ENCODE data around the gene GABRB2.
"Not testable (repeated sequence)": the region's sequence is repeated elsewhere in the genome, so short reads cannot be mapped to it uniquely, and the experiment has no call there.

GABRB2 gene

GRCh38 chr5:161385027-161385426, 161.5 kb downstream of the GABRB2 start:
- DNase-seq = no peak

DNA sequence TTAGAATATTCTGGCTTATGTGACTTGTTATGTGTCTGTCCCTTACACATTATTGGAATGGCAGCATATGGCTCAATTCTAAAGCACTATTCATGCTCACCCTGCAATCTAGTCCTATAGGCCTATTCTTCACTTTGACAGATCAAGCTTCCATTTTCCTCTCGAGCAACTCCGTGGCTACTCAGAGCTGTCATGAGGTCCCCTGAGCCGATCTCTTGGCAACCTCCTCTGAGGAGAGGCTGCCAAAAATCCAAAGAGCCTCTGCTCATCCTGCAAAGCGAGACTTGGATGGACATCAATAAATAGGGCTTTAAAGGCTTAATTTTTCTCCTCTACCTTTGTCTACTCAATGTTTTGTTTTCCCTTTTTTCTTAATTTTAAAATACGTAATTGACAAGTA, 163.8 kb downstream of the GABRB2 start:
- DNase-seq = no peak

DNA sequence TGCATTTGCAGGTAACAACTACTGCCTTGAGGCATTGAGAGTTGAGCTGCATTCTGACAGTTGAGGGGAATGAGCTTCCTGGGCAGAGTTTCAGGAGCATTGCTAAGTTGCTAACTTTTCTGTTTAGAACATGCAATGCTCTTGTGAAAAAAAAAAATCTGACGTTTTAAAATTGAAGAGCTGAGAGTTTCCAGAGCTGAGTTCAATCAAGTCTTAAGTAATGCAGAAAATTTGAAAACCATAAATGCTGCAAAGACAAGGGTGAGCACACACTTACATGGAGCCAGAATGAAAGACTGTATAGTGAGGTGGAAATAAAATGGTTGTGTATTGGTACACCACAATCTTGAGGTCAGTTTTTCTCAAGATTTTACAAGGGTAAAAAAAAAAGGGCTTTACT, 166.0 kb downstream of the GABRB2 start:
- DNase-seq = no peak

- DNase-seq = no peak
Measured at GRCh38 chr5:161378701-161379100, 167.8 kb downstream of the GABRB2 start.

- DNase-seq = no peak
Measured at GRCh38 chr5:161376034-161376433, 170.5 kb downstream of the GABRB2 start.

DNA sequence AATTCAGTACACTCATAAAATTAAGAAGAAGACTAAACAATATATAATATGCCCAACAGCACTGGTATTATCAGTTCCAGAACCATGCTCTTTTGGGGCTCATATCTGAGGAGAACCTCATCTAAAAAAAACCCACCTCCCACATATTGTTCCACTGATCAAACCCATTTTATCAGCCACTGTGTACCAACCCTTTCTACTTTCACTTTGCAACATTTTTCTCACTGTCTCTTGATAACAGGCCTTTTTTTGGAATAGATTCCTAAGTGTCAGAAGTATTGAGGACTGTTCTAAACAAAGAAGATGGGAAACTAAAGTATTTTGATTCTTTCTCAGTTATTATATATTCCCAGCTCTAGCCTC, 173.2 kb downstream of the GABRB2 start:
- no peak for DNase-seq

DNA sequence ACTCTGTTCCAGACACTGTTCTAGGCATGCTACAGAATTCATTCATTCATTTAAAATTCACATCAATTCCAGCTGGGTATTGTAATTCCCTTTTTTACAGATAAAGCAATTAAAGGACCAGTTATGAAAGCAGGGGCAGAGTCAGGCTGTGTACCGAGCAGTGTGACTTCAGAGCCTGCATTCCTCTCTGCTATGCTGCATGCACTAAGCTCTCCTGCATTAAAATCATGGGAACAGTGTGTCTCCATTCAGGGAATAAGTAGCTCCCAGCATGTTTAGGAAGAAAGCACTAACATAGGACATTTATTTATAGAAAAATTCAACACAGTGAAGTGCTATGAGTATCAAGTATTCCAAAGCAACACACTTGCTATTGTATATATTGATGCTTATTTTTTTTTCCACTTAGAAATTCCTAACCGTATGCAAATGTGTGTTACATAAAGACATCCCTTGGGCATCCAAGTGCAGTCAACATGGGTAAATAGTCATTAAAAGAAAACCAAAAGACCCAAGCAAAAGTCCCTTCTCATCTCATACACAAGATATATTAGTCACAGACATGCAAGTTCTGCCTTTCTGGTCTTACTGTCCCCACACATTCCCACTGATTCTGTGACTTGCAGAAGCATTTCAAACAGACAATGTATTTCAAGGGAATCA, 173.7 kb downstream of the GABRB2 start:
- no peak for DNase-seq

DNA sequence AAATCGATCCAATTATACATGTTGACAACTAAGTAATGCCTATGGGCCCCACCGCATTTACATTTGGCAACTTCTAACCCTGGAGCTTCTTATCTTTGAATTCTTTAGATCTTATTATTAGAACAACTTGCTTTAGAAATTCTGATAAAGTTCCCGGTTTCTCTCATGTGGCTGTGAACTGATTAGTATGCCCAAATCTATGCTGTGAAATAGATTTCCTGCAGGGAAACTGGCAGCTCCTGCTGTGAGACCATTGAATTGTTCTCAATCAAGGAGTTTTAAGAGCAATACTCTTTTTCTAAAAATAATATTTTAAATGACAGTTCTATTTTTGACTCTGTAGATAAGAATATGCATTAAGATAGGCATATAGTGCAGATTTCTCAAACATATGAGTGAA, 177.5 kb downstream of the GABRB2 start:
- DNase-seq = no peak

DNA sequence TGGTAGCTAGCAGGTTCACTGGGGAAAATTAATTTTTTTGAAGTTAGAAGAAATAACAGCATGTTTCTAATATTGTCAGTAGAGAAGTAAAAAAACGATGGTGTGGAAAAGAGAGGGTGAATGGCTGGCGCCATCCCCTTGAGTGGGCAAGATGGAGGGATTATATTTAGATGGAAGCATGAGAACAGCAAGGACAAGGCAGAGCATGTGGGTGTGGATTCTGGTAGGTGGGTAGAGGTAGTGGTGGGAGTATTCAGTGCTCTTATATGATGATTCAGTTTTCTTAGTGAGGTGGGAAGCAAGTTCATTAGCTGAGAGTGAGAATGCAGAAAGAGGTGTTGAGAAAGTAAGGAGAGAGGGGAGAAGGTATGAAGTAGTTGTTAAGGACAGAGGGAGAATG, 188.1 kb downstream of the GABRB2 start:
- DNase-seq = no peak

GRCh38 chr5:161344234-161344633, 202.3 kb downstream of the GABRB2 start:
- DNase-seq = no peak

DNA sequence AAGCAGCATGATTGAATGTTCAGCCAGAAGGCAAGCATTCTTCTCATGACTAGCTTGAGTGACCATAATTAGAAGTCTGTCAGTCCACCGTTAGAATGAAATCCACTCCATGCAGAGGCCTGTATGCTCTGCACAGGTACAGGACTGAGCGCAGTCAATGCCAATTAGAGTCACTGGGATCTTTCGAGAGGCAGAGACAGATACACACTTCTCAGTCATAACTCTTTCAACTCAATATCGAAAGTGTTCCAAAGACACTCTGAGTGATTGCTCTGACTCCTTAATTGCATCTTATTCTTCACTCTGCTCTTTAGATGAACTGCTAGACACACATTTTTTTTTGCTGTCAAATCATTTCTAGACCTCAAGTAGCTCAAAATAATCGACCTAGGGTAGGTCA, 203.6 kb downstream of the GABRB2 start:
- DNase-seq = no peak

GRCh38 chr5:161340012-161340411, 206.5 kb downstream of the GABRB2 start:
- DNase-seq = no peak

DNA sequence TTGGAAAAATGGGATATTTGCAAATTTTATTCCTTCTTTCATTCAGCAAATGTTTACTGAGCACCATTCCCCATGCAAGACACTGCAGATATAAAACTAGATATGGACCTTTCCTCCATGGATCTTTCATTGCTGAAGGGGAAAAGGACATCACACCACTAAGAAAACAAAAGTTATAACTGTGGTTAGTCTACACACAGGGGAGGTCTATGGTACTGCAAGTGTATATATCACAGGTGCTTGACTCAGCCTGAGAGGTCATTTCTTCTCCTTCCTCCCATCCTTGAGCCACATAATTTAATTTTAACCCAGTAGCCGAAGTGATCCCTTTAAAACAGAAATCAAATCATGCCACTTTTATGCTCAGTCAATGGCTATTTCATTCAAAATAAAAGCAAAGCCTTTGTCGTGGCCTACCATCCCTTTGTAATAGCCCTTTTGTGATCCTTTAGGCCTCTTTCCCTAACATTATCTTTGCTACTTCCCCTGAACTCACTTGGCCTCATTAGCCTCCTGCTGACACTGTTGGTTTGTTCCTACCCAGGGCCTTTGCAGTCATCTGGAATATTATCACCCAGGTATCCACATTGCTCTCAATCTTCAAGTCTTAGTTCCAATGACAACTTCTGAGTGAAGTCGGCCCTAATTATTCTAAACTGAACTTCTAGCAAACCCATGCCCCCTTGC, 213.2 kb downstream of the GABRB2 start:
- DNase-seq = no peak

- DNase-seq = no peak
Measured at GRCh38 chr5:161332343-161332742, 214.2 kb downstream of the GABRB2 start.

- DNase-seq = no peak
Measured at GRCh38 chr5:161314033-161314432, 232.5 kb downstream of the GABRB2 start.

DNA sequence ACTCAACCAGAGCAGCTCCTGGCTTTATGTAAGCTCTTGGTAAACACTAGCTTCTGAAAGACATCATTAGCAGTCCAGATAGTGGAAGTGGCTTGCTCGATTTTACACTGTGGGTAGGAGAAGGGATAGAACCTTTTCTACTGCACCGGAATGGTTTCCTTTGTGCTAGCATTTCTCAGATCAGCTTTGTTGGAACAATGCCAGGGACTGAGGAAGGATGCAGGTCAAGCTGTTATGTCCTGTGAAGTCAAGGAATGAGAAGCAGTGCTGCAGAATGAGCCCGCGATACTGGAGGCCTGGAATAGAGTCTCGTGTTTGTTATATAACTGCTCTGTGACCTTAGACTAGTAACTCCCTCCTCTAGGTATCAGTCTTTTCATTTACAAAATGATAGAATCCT, 233.6 kb downstream of the GABRB2 start:
- no peak for DNase-seq

DNA sequence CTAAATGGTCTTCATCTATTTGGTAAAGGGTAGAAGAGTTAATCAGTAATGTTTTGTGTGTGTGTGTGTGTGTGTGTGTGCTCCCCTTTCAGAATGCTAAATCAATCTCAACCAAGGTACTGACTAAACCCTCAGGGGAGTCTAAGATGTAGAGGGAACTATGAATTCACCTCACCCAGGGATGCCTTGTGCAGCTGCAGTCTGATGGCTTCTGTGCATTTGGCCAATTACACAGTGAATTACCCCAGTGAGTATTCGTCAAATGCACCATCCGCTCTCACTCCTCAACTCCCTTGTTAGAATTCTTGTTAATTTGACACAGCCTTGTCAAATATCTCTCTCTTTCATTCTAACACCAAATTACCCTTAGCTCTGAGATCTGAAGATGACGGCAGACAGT, 234.6 kb downstream of the GABRB2 start:
- no peak for DNase-seq

DNA sequence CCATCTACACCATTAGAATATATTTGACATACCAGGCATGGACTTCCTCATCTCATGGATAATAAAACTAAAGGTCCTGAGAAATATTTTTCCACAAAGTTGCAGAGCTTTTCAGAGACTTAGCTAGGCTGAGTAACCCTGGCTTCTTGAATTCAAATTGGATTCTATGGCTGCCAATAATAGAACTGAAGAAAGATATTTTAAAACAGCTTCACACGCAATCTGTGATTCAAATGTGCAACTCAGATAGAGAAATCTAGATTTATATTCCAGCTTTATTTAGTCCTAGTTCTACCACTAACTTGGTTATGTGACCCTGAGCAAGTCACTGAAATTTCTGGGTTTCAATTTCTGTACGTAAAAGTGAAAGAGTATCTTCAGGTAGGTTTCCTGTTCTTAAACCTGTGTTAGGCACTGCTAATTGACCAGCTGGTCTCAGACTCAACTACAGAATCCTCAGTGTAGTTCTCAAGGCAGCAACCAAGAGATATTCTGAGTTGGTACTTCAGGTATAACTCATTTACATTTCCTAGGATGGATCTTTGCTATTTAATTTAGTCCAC, 235.3 kb downstream of the GABRB2 start:
- no peak for DNase-seq

DNA sequence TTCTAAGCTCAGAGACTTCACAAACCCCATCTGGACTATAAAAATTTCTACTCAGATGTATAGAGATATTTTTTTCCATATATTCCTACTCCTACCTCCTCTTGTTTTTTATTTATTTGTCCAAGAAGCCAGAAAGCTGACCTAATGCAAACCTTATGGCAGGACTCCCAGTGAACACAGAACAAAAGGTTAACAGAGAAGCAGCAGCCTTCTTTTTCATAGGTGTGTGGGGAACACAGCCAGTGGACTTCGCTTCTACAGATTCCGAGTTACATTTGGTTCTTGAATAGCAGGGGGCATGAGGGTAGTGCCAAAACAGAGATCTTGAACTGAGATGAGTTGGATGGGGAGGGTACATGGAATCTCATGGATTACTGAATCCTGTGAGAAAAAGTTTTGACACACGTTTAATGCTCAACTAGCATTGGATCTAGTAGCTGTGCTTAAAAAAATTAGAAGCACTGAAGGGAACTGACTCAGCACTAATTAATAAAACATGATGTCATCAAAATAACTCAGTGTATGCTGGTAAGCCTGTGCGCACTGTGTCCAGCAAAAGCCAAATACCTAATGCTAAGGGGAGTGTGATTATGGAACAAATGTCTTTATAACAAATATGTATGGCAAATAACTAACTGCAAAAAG, 240.1 kb downstream of the GABRB2 start:
- DNase-seq = no peak

DNA sequence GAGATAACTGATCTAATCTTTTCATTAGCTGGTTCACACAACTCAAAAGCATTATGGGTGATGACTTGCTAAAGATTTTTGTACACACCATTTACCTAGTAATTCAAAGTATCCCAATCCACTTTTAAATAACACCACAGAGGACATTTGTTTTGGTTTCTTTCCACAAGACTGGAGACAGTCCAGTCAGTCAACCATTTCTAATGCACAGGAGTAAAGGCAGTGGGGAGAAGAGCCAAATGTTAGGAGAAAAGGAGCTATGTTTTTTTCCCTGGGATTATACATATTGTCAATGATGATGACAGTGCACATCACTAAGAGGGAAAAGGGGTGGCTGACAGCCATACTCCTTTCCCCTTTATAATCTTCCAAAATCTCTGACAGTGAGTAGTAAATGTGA, 240.9 kb downstream of the GABRB2 start:
- no peak for DNase-seq

GRCh38 chr5:161302559-161302958, 244.0 kb downstream of the GABRB2 start:
- no peak for DNase-seq

GRCh38 chr5:161301586-161301985, 244.9 kb downstream of the GABRB2 start:
- DNase-seq = no peak

DNA sequence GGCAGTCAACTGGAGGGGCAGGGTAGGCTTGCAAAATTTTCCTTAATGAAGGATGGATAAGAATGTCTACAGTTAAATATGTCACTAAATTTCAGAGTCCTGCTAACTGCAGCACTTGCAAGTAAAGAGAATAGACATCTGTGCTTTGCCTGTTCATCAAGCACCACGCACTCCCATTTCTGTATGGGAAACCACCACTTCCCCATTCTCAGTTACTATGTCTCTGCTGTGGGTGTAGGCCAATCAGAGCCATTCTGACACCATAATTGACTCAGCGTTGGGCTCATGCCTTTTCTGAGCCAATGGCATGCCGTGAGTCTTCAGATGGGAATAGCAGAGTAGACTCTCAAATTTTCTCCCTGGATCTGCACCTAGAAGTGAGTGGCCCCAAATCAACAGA, 247.5 kb downstream of the GABRB2 start:
- DNase-seq = no peak

- DNase-seq = not testable (repeated sequence)
Measured at GRCh38 chr5:161297388-161297787, 249.1 kb downstream of the GABRB2 start.

Measured in activated CD4-positive, alpha-beta T cell treated with anti-CD3 and anti-CD28 coated beads, Interleukin-10, Interleukin-2, amounts not matched to agents 100 ng/mL and 50 ng/mL, durations not matched to agents 16 hours and 8 hours (primary cell).